HG03378 (cell line): ENCODE results near the gene KCNJ1.
A peak's percentile ranks its signal among the peaks of the same experiment; 100 is the strongest.

Experiments used
- ATAC-seq: cut with Tn5 transposase; IDR thresholded peaks from one replicate; pipeline ENCODE4 v1.9.1; 2021; ENCODE audit warnings: mild to moderate bottlenecking, moderate library complexity; ENCODE audit not compliant: unreplicated experiment

KCNJ1 gene

GRCh38 chr11:128867277-128867676, at the start of gene KCNJ1:
Gene KCNJ1 (minus strand): TSS chr11:128867296. CDS start chr11:128840243, 27,053 bp downstream.
- no peak for ATAC-seq

GRCh38 chr11:128916681-128917080, 49.6 kb upstream of the KCNJ1 start:
- ATAC-seq: no peak

GRCh38 chr11:128916037-128916572, 49.0 kb upstream of the KCNJ1 start:
- no peak for ATAC-seq

- no peak for ATAC-seq
Observed at GRCh38 chr11:128915149-128915521, 48.0 kb upstream of the KCNJ1 start.

- no peak for ATAC-seq
Observed at GRCh38 chr11:128914216-128915148, 47.4 kb upstream of the KCNJ1 start.

- ATAC-seq: no peak
Observed at GRCh38 chr11:128913806-128914205, 46.7 kb upstream of the KCNJ1 start.

- ATAC-seq: no peak
Observed at GRCh38 chr11:128911701-128912100, 44.6 kb upstream of the KCNJ1 start.

- ATAC-seq: no peak
Observed at GRCh38 chr11:128911239-128911638, 44.1 kb upstream of the KCNJ1 start.

GRCh38 chr11:128910576-128910975, 43.5 kb upstream of the KCNJ1 start:
- ATAC-seq: no peak

- no peak for ATAC-seq
Observed at GRCh38 chr11:128909438-128910125, 42.5 kb upstream of the KCNJ1 start.

GRCh38 chr11:128908391-128909246, 41.5 kb upstream of the KCNJ1 start:
- no peak for ATAC-seq

- no peak for ATAC-seq
Observed at GRCh38 chr11:128907585-128907984, 40.5 kb upstream of the KCNJ1 start.

GRCh38 chr11:128906185-128907050, 39.3 kb upstream of the KCNJ1 start:
- no peak for ATAC-seq

GRCh38 chr11:128905345-128906184, 38.5 kb upstream of the KCNJ1 start:
- ATAC-seq: peak; percentile 40

- peak; percentile 44 for ATAC-seq
Observed at GRCh38 chr11:128904656-128905344, 37.7 kb upstream of the KCNJ1 start.

GRCh38 chr11:128904303-128904655, 37.2 kb upstream of the KCNJ1 start:
- ATAC-seq: no peak

- no peak for ATAC-seq
Observed at GRCh38 chr11:128903248-128904061, 36.4 kb upstream of the KCNJ1 start.
